HG03135 (cell line): ENCODE results near the gene FOXK2.
"Not testable (repeated sequence)": the region's sequence is repeated elsewhere in the genome, so short reads cannot be mapped to it uniquely, and the experiment has no call there.

Experiments used
- ATAC-seq: cut with Tn5 transposase; IDR thresholded peaks from one replicate; pipeline ENCODE4 v1.9.1; 2021; ENCODE audit warnings: mild to moderate bottlenecking, moderate library complexity; ENCODE audit not compliant: unreplicated experiment

FOXK2 gene

GRCh38 chr17:82528484-82529265 lies 9.1 kb downstream of the FOXK2 start:
- ATAC-seq: no peak

- no peak for ATAC-seq
These were observed 10.4 kb downstream of the FOXK2 start for GRCh38 chr17:82529914-82530300.

- no peak for ATAC-seq
These were observed 11.9 kb downstream of the FOXK2 start for GRCh38 chr17:82531431-82531881.

GRCh38 chr17:82534401-82534812 lies 14.9 kb downstream of the FOXK2 start:
- no peak for ATAC-seq

GRCh38 chr17:82536512-82537201 lies 17.1 kb downstream of the FOXK2 start:
- ATAC-seq: no peak

GRCh38 chr17:82537228-82537627 lies 17.7 kb downstream of the FOXK2 start:
- ATAC-seq: not testable (repeated sequence)

GRCh38 chr17:82539076-82539475 lies 19.5 kb downstream of the FOXK2 start:
- ATAC-seq: not testable (repeated sequence)

- no peak for ATAC-seq
These were observed 22.9 kb downstream of the FOXK2 start for GRCh38 chr17:82542439-82542838.

- ATAC-seq: no peak
These were observed 25.0 kb downstream of the FOXK2 start for GRCh38 chr17:82544431-82545070.

GRCh38 chr17:82545071-82545462 lies 25.5 kb downstream of the FOXK2 start:
- no peak for ATAC-seq

- ATAC-seq: no peak
These were observed 28.4 kb downstream of the FOXK2 start for GRCh38 chr17:82547981-82548380.

GRCh38 chr17:82548681-82549303 lies 29.3 kb downstream of the FOXK2 start:
- no peak for ATAC-seq

- peak; percentile 83 for ATAC-seq
These were observed 32.4 kb downstream of the FOXK2 start for GRCh38 chr17:82551779-82552457.

GRCh38 chr17:82552580-82552979 lies 33.0 kb downstream of the FOXK2 start:
- ATAC-seq: no peak

GRCh38 chr17:82553210-82553930 lies 33.8 kb downstream of the FOXK2 start:
- ATAC-seq: no peak

GRCh38 chr17:82557510-82557909 lies 38.0 kb downstream of the FOXK2 start:
- ATAC-seq: not testable (repeated sequence)

- no peak for ATAC-seq
These were observed 40.2 kb downstream of the FOXK2 start for GRCh38 chr17:82559566-82560251.

GRCh38 chr17:82560252-82560642 lies 40.7 kb downstream of the FOXK2 start:
- ATAC-seq: no peak

GRCh38 chr17:82560802-82561428 lies 41.4 kb downstream of the FOXK2 start:
- ATAC-seq: no peak
